ENCODE data around the gene BNIPL. TPM values are rescaled to one million over a fixed set of nuclear protein-coding genes. Genes with fewer than 3 reads are reported as not detected.

BNIPL gene
- total RNA-seq, 1 experiment from 2014 or later = 1.2 TPM

DNA sequence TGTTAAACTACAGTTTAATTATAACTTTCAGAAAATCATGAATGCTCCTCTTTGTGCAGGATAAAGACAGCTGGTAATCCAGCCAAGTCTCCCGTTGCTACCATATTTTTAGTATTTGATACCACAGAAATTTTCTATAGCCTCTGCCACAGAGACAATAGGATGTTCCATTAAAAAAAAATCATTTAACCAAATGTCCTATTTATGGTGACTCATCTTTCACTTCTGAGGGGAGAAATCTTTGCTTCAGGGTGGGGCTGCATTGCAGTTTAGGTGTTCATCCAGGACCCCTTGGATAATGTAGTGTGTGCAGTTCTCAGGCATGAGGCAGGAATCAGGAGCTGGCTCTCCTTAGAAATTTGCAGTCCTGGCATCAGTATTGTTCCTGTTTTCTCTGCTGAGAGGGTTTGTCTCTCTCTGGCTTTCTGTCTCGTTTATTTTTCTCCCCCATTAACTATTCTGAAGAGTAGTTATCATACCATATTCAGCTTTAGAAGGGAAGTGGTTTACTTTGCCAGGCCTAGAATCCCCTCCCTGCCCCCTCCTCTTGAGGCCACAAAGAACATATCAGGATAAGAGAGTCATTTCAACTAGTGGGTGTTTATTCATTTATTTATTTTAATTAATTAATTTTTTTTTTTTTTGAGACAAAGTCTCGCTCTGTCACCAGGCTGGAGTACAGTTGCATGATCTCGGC is 25.1 kb upstream of the BNIPL start:
- no peaks in the 10 kb centered on the region for H3K9me3 ChIP-seq (ENCODE audit: control insufficient read depth, low read depth, low read length)
- H3T11ph ChIP-seq (ENCODE audit: low read length) = no peak overlapping the region
- no peak overlapping the region for H4K8ac ChIP-seq (replicated peaks; ENCODE audit: insufficient read length, low read depth, low read length)
- H3K27ac ChIP-seq (ENCODE audit: insufficient read length, low read depth, low read length) = no peak overlapping the region
- H3K79me1 ChIP-seq (ENCODE audit: insufficient read depth, low read depth, low read length, poor library complexity, severe bottlenecking) = no peaks in the 10 kb centered on the region
- H4K91ac ChIP-seq (ENCODE audit: insufficient read length, low read depth, low read length) = no peak overlapping the region
- no peaks in the 10 kb centered on the region for H4K20me1 ChIP-seq (ENCODE audit: control insufficient read depth, insufficient read depth, insufficient read length)
- H3K14ac ChIP-seq (ENCODE audit: insufficient read depth, low read length) = no peak overlapping the region
- peaks cover 24 to 27% of the 10 kb centered on the region in 2 experiments for H3K4me1 Mint-ChIP-seq
- no peak overlapping the region for H3K4me2 ChIP-seq (ENCODE audit: insufficient read depth, insufficient read length, low read length)
- H2BK120ac ChIP-seq (ENCODE audit: low read depth, low read length, poor library complexity, severe bottlenecking) = no peak overlapping the region
- no peak for DNase-seq
- no peak overlapping the region for H2BK15ac ChIP-seq (ENCODE audit: low read depth, low read length)
- no peak overlapping the region for H3K23ac ChIP-seq (ENCODE audit: insufficient read length, low read depth, low read length)
- no peak overlapping the region for H3K4me3 Mint-ChIP-seq
- no peak overlapping the region for H2BK20ac ChIP-seq (ENCODE audit: low read depth, low read length, poor library complexity, severe bottlenecking)
- H4K5ac ChIP-seq (ENCODE audit: insufficient read length, low read depth, low read length) = no peak overlapping the region
- H3K79me2 ChIP-seq (ENCODE audit: insufficient read depth, low read length) = no peaks in the 10 kb centered on the region; the same call in 1 of the 2 replicates
- peaks cover 12% of the 10 kb centered on the region for H3K23me2 ChIP-seq (ENCODE audit: insufficient read length, low read depth, low read length, poor library complexity, severe bottlenecking)
- H3K27ac Mint-ChIP-seq = no peak overlapping the region; a peak in 3 of 7 replicates
- no peak overlapping the region for H3K4ac ChIP-seq (ENCODE audit: low read depth, low read length)
- H2AK5ac ChIP-seq (ENCODE audit: insufficient read length, low read length) = no peak overlapping the region
- H3K56ac ChIP-seq (ENCODE audit: insufficient read length, low read depth, low read length) = no peak overlapping the region
- H2AFZ ChIP-seq (ENCODE audit: low read length) = no peak overlapping the region
- H3K36me3 Mint-ChIP-seq (ENCODE audit: insufficient read depth in 1 of 3, low read depth in 3 of 3) = no peaks in the 10 kb centered on the region
- no CpG with 5 or more reads among the region's 4 CpGs for WGBS (ENCODE audit: extremely low coverage, insufficient read length, low lambda C conversion rate)
- H2BK12ac ChIP-seq (ENCODE audit: insufficient read length, low read depth, low read length) = no peak overlapping the region
- no peak overlapping the region for H3K9ac ChIP-seq (ENCODE audit: extremely low read depth, insufficient read length, low read length)
- no peak overlapping the region for H2BK5ac ChIP-seq (ENCODE audit: insufficient read length, low read length)
- H3K4me1 ChIP-seq (ENCODE audit: insufficient read depth, low read length) = peaks cover 5% of the 10 kb centered on the region; the same call in 1 of the 2 replicates
- H3K27me3 Mint-ChIP-seq (ENCODE audit: low read depth) = no peaks in the 10 kb centered on the region
- no peak overlapping the region for H3K18ac ChIP-seq (ENCODE audit: insufficient read length, low read depth, low read length)
- no peaks in the 10 kb centered on the region; a peak in 2 of 5 replicates for H3K9me3 Mint-ChIP-seq
- TF ChIP-seq, protein P1, sequence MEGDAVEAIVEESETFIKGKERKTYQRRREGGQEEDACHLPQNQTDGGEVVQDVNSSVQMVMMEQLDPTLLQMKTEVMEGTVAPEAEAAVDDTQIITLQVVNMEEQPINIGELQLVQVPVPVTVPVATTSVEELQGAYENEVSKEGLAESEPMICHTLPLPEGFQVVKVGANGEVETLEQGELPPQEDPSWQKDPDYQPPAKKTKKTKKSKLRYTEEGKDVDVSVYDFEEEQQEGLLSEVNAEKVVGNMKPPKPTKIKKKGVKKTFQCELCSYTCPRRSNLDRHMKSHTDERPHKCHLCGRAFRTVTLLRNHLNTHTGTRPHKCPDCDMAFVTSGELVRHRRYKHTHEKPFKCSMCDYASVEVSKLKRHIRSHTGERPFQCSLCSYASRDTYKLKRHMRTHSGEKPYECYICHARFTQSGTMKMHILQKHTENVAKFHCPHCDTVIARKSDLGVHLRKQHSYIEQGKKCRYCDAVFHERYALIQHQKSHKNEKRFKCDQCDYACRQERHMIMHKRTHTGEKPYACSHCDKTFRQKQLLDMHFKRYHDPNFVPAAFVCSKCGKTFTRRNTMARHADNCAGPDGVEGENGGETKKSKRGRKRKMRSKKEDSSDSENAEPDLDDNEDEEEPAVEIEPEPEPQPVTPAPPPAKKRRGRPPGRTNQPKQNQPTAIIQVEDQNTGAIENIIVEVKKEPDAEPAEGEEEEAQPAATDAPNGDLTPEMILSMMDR (conservative IDR thresholded peaks at IDR 0.05) = no peak
- no peaks in the 10 kb centered on the region for H3K27me3 ChIP-seq (ENCODE audit: insufficient read depth, low read length)

Data from H9 (cell line).